Tibial artery (tissue), 4 donors: ENCODE measurements around the gene HES4.
"Not testable (repeated sequence)": the region's sequence is repeated elsewhere in the genome, so short reads cannot be mapped to it uniquely, and the experiment has no call there.

Source experiments
- DNase-seq, 2 donors: peaks; one replicate each; pipeline ENCODE4 v3.0.0-alpha.2; 2019
- H3K27ac ChIP-seq, 2 donors: fragments of 200-600 bp; sonication (generic) in 1 of 2; 1 replicate in 1 of 2; 2 replicates in 1 of 2; pipeline ENCODE4 v1.5.1; 2018 to 2019; ENCODE audit warnings: mild to moderate bottlenecking in 1 of 2
- H3K27me3 ChIP-seq, 2 donors: fragments of 200-600 bp; sonication (generic) in 1 of 2; one replicate each; pipeline versions ENCODE4 v1.5.1 to v1.6.0; 2016 to 2019
- H3K36me3 ChIP-seq, 3 donors: fragments of 200-600 bp; sonication (generic) in 2 of 3; one replicate each; pipeline ENCODE4 v1.5.1; 2016 to 2019; ENCODE audit warnings: mild to moderate bottlenecking in 2 of 3
- H3K4me1 ChIP-seq, 4 donors: fragments of 200-600 bp; sonication (generic) in 2 of 4; 1 replicate in 3 of 4; 2 replicates in 1 of 4; pipeline ENCODE4 v1.5.1; 2016 to 2019
- H3K4me3 ChIP-seq, 2 donors: fragments of 200-600 bp; sonication (generic) in 1 of 2; 1 replicate in 1 of 2; 2 replicates in 1 of 2; pipeline ENCODE4 v1.5.1; 2018 to 2019; ENCODE audit warnings: mild to moderate bottlenecking in 2 of 2
- H3K9me3 ChIP-seq, 3 donors: fragments of 200-600 bp; sonication (generic) in 1 of 3; one replicate each; pipeline ENCODE4 v1.5.1; 2016 to 2019
- intact Hi-C: fragments of 100-400 bp; cut with DNase I; formaldehyde crosslinking; loops from one replicate; pipeline ENCODE4 v1.15.0; 2023; ENCODE audit warnings: low total_unique reads
- TF ChIP-seq, protein P1 (sequence below), 2 experiments: fragments of 200-600 bp in 1 of 2; fragments of 450-650 bp in 1 of 2; IDR thresholded peaks; one replicate each; pipeline ENCODE4 v1.5.1; 2017 to 2019; ENCODE audit warnings: antibody characterized with exemption in 2 of 2, mild to moderate bottlenecking in 1 of 2, moderate library complexity in 1 of 2

HES4 gene

DNA sequence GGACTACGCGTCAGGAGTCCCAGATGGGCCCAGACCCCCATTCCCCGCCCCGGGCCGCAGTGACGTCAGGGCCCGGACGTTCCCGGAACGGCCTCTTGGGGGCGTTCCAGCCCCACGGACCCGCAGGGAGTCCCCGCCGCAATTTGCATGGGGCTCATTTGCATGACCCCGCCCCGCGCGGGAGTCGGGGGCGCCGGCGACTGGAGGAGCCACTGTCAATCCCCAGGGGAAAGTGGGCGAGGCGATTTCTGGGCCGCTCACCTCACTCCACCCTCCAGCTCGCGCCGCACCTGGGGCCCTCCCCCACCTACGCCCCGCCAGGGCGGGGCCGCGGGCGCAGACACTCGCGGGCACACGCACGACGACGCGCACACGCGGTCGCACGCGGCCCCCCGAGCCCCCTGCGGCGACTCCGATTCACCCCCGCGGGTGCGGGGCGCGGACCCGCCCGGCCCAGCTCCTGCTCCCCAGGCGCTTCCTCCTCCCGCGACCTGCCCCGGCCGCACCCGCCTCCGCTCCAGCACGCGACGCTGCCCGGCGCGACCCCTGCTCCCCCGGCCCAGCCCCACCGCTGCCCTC lies 33.2 kb upstream of the HES4 start:
- no peak overlapping the region for H3K27ac ChIP-seq
- H3K9me3 ChIP-seq, result no peaks in the 10 kb centered on the region
- TF ChIP-seq, protein P1, sequence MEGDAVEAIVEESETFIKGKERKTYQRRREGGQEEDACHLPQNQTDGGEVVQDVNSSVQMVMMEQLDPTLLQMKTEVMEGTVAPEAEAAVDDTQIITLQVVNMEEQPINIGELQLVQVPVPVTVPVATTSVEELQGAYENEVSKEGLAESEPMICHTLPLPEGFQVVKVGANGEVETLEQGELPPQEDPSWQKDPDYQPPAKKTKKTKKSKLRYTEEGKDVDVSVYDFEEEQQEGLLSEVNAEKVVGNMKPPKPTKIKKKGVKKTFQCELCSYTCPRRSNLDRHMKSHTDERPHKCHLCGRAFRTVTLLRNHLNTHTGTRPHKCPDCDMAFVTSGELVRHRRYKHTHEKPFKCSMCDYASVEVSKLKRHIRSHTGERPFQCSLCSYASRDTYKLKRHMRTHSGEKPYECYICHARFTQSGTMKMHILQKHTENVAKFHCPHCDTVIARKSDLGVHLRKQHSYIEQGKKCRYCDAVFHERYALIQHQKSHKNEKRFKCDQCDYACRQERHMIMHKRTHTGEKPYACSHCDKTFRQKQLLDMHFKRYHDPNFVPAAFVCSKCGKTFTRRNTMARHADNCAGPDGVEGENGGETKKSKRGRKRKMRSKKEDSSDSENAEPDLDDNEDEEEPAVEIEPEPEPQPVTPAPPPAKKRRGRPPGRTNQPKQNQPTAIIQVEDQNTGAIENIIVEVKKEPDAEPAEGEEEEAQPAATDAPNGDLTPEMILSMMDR (IDR thresholded peaks at IDR 0.05), result peak; percentile 49 to 61
- peaks cover 0 to 23% (median 19%) of the 10 kb centered on the region in 4 donors for H3K4me1 ChIP-seq
- H3K4me3 ChIP-seq, result peak overlapping the region; percentile 40 to 58
- no peak for DNase-seq
- intact Hi-C loops, result no loop called here
- peaks cover 3 to 64% of the 10 kb centered on the region in 2 donors for H3K27me3 ChIP-seq
- peaks cover 0 to 5% (median 0%) of the 10 kb centered on the region in 3 donors for H3K36me3 ChIP-seq

DNA sequence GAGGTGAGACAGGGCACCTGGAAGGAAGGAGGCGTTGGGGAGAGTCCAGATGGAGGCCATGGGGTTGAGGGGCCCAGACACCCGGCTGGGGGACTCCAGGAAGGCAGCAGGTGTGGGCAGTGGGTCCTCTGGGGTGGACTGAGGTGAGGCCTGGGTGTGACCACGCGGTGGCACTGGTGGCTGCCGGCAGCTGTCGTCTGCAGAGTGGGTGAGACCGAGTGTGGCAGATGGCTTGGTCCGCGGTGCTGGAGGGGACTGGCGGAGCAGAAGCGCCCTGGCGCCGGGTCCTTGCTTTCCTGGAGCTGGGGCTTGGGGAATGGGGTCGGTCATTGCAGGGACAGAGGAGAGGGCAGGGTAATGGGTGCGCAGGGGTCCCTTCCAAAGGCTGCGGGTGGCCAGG lies 32.5 kb upstream of the HES4 start:
- Histone ChIP-seq H3K9me3 (no peaks in the 10 kb centered on the region), H3K4me1 (peaks cover 0 to 23% (median 19%) of the 10 kb centered on the region in 4 donors), H3K36me3 (peaks cover 0 to 5% (median 0%) of the 10 kb centered on the region in 3 donors), H3K27me3 (peaks cover 3 to 58% of the 10 kb centered on the region in 2 donors), H3K27ac (no peak overlapping the region), H3K4me3 (peak overlapping the region in 1 of 2 donors; percentile 58)
- TF ChIP-seq, protein P1 (IDR thresholded peaks at IDR 0.05), result no peak
- intact Hi-C loops, result no loop called here
- DNase-seq, result no peak

DNA sequence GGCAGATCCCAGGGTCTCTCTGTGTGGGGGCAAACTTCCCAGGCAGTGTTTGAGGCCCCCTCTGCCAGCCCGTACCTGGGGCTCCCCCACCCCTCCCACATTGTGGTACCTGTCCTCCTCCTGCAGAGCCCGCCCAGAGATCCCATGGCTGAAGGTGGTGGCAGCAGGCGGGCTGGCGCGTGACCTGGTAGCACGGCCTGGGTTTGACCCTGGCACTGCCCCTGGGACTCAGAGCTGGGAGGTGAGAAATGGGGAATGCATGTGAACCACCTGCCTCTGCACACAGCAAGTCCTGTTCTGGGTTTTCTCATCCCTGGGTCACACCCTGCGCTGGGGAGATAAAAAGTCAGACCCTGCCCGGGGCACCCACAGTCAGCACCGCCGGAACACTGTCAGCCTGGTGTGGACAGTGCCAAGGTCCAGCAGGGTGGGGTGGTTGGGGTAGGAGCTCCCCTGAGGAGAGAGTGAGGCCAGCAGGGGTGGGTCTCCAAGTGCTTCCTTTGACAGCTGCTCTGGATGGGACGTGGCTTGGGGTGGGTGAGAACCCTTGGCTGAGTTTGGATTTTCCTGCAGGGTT lies 31.9 kb upstream of the HES4 start:
- TF ChIP-seq, protein P1 (IDR thresholded peaks at IDR 0.05), result no peak

DNA sequence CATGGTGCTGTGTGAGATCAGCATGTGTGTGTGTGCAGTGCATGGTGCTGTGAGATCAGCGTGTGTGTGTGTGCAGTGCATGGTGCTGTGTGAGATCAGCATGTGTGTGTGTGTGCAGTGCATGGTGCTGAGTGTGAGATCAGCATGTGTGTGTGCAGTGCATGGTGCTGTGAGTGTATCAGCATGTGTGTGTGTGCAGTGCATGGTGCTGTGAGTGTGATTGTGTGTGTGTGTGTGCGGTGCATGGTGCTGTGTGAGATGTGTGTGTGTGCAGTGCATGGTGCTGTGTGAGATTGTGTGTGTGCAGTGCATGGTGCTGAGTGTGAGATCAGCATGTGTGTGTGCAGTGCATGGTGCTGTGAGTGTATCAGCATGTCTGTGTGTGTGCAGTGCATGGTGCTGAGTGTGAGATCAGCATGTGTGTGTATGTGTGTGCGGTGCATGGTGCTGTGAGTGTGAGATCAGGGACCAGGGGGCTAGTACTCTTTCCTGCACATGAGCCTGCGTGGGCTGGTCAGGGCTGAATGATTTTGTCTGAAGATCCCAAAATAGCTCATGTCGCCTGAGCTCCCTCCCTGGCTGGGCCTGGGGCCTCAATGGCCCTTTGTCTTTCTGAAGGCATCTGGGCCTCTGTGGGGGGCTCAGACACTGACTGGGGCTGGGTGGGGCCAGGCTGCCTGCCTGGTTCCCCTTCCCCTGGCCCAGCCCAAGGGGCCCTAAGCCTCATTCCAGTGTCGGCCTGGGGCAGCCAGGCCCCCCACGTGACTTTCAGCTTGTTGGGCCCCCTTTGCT lies 31.2 kb upstream of the HES4 start:
- intact Hi-C loops, DNase-seq, H3K27ac ChIP-seq, H3K4me3 ChIP-seq, H3K36me3 ChIP-seq, H3K9me3 ChIP-seq: not testable (repeated sequence)
- peaks cover 3 to 48% of the 10 kb centered on the region in 2 donors for H3K27me3 ChIP-seq
- H3K4me1 ChIP-seq, result peaks cover 0 to 23% (median 19%) of the 10 kb centered on the region in 4 donors

More for the DNA sequence above, 31.9 kb upstream of the HES4 start:
- intact Hi-C loops, result no loop called here
- Histone ChIP-seq H3K27me3 (peaks cover 3 to 55% of the 10 kb centered on the region in 2 donors), H3K27ac (no peak overlapping the region), H3K9me3 (no peaks in the 10 kb centered on the region), H3K36me3 (peaks cover 0 to 5% (median 0%) of the 10 kb centered on the region in 3 donors), H3K4me3 (no peak overlapping the region), H3K4me1 (peaks cover 0 to 23% (median 19%) of the 10 kb centered on the region in 4 donors)
- DNase-seq, result no peak

DNA sequence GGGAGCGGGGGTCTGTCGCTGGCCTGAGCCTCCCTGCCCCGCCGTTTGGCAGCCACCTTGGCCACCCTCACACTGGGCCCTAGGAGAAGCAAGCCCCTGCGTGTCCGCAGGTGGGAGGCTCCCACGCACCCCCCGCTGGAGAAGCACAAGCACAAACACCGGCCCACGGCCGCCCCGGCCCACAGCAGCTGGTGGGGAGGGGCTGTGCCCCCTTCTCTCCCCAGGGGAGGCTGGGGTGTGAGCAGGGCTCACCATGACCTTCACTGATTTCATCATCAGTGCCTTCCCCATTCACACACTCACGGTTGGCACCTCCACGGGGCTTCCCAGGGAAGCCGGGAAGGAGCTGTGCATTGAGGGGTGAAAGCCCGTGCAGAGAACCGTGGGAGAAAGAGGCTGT lies 27.9 kb upstream of the HES4 start:
- Histone ChIP-seq H3K4me3 (no peak overlapping the region), H3K4me1 (peaks cover 0 to 31% (median 5%) of the 10 kb centered on the region in 4 donors), H3K27ac (no peak overlapping the region), H3K27me3 (peaks cover 0 to 17% of the 10 kb centered on the region in 2 donors), H3K9me3 (no peaks in the 10 kb centered on the region), H3K36me3 (no peaks in the 10 kb centered on the region)
- TF ChIP-seq, protein P1 (IDR thresholded peaks at IDR 0.05), result no peak
- DNase-seq, result no peak
- intact Hi-C loops, result loop anchor here (5.0 kb wide), 1 partner anchor 45 kb away; the partner anchor contains the start of gene RNF223
